ENCODE results near the gene KNDC1.

KNDC1 gene

GRCh38 chr10:133195096-133195495 lies 35.1 kb downstream of the KNDC1 start:
- DNase-seq (ENCODE audit: low spot score) = no peak
- no peak for TF ChIP-seq CTCF (IDR thresholded peaks at IDR 0.05; ENCODE audit: extremely low read depth, insufficient read depth, missing control alignments)
- in situ Hi-C loops (cut with MboI; ENCODE audit: low pct_unique_long_range_greater_than_20kb, low sequenced_read_pairs, unreplicated experiment) = no loop called here

- DNase-seq (ENCODE audit: low spot score) = no peak
- in situ Hi-C loops (cut with MboI; ENCODE audit: low pct_unique_long_range_greater_than_20kb, low sequenced_read_pairs, unreplicated experiment) = no loop called here
- no peak for TF ChIP-seq CTCF (IDR thresholded peaks at IDR 0.05; ENCODE audit: extremely low read depth, insufficient read depth, missing control alignments)
Measured at GRCh38 chr10:133195611-133196010, 35.6 kb downstream of the KNDC1 start.

GRCh38 chr10:133196221-133196915 lies 36.3 kb downstream of the KNDC1 start:
- DNase-seq (ENCODE audit: low spot score) = no peak
- no peak for TF ChIP-seq CTCF (IDR thresholded peaks at IDR 0.05; ENCODE audit: extremely low read depth, insufficient read depth, missing control alignments)
- in situ Hi-C loops (cut with MboI; ENCODE audit: low pct_unique_long_range_greater_than_20kb, low sequenced_read_pairs, unreplicated experiment) = no loop called here

DNA sequence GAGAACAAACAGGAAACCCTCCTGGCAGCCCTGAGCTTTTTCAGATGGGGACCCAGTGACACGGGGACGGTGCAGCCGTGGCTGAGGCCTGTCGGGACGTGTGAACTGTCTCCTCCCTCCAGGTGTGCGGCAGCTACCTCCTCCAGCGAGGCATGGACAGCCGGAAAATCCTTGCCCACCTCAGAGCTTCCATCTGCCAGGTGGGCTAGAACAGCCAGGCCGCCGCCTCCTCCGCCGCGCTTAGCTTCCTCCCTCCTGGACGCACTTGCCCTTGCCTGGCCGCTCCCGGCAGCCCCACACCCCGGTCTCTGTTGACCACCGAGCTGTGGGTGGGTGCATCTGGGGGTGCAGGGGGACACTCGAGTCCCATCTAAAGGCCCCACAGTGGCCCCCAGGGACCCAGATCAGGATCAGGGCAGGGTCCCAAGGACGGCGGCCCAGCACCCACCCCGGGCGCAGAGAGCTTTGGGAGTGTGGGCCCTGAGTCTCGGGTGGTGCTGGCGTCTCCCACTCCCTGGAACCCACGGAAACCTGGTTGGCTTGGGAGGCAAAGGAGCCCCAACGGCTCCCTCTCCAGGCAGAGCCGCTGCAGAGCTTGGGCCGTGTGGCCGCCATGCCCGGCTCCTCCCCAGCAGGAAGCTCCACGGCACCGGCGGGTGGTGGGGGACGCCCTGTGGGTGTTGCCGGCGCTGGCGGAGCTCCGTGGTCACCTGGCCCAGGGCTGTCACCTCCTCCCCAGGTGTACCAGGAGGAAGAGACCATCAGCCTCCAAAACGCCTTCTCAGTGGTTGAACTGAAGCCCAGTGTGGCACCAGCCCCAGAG lies 37.1 kb downstream of the KNDC1 start:
- in situ Hi-C loops (cut with MboI; ENCODE audit: low pct_unique_long_range_greater_than_20kb, low sequenced_read_pairs, unreplicated experiment) = no loop called here
- no peak for TF ChIP-seq CTCF (IDR thresholded peaks at IDR 0.05; ENCODE audit: extremely low read depth, insufficient read depth, missing control alignments)
- no peak for DNase-seq (ENCODE audit: low spot score)

DNA sequence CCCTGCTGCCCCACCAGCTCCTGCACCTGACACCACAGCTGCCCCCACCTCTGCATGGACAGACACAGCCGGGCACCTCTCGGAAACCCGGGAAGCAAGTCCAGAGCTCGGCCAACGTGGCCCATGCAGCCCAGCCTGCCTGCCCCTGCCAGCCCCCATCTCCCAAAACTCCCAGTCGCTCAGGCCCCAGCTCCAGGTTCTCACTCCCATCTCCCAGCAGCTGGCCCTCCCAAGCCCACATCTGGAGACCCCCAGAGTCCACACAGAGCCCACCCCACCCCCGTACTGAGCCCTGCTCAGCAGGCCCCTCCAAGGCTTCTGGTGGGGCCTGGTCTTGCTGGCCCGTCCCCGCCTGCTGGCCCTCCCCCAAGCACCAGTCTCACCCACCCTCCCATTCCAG lies 37.8 kb downstream of the KNDC1 start:
- no peak for TF ChIP-seq CTCF (IDR thresholded peaks at IDR 0.05; ENCODE audit: extremely low read depth, insufficient read depth, missing control alignments)
- in situ Hi-C loops (cut with MboI; ENCODE audit: low pct_unique_long_range_greater_than_20kb, low sequenced_read_pairs, unreplicated experiment) = no loop called here
- no peak for DNase-seq (ENCODE audit: low spot score)

GRCh38 chr10:133198206-133198605 lies 38.2 kb downstream of the KNDC1 start:
- in situ Hi-C loops (cut with MboI; ENCODE audit: low pct_unique_long_range_greater_than_20kb, low sequenced_read_pairs, unreplicated experiment) = no loop called here
- TF ChIP-seq CTCF (IDR thresholded peaks at IDR 0.05; ENCODE audit: extremely low read depth, insufficient read depth, missing control alignments) = no peak
- no peak for DNase-seq (ENCODE audit: low spot score)
